GM12864 (cell line): ENCODE measurements around the gene ST8SIA6.

Experiments used
- DNase-seq: peaks from one replicate; pipeline ENCODE4 v3.0.0-alpha.2; 2011; ENCODE audit warnings: low read depth
- H3K4me3 ChIP-seq: 2 replicates; pipeline ENCODE4 v1.5.1; 2011; ENCODE audit warnings: mild to moderate bottlenecking, low read depth, low read length, control low read depth
- TF ChIP-seq, protein P1 (sequence below): IDR thresholded peaks from 2 replicates; pipeline ENCODE4 v1.5.1; 2011; ENCODE audit warnings: low read depth, mild to moderate bottlenecking, moderate library complexity, low read length, control low read depth, inconsistent platforms; ENCODE audit errors: missing control alignments

Gene ST8SIA6

DNA sequence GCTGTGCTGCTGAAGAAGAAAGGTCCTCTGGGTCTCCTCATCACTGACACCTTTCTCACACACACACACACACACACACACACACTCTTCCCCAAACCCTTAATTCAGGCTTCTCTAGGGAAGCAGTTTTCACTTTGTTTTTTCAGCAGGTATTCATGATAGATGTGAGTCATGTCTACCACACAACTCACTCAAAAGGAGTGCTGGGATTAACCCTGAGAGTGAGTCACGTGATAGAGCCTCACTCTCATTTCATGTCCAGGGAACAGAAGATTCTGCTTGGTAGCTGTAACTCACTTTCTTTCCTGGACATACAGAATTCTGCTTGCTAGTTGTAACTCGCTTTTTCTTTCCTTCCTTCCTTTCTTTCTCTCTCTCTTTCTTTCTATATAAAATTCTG is 181.0 kb downstream of the ST8SIA6 start:
- no peak for DNase-seq
- TF ChIP-seq, protein P1, sequence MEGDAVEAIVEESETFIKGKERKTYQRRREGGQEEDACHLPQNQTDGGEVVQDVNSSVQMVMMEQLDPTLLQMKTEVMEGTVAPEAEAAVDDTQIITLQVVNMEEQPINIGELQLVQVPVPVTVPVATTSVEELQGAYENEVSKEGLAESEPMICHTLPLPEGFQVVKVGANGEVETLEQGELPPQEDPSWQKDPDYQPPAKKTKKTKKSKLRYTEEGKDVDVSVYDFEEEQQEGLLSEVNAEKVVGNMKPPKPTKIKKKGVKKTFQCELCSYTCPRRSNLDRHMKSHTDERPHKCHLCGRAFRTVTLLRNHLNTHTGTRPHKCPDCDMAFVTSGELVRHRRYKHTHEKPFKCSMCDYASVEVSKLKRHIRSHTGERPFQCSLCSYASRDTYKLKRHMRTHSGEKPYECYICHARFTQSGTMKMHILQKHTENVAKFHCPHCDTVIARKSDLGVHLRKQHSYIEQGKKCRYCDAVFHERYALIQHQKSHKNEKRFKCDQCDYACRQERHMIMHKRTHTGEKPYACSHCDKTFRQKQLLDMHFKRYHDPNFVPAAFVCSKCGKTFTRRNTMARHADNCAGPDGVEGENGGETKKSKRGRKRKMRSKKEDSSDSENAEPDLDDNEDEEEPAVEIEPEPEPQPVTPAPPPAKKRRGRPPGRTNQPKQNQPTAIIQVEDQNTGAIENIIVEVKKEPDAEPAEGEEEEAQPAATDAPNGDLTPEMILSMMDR, result no peak

DNA sequence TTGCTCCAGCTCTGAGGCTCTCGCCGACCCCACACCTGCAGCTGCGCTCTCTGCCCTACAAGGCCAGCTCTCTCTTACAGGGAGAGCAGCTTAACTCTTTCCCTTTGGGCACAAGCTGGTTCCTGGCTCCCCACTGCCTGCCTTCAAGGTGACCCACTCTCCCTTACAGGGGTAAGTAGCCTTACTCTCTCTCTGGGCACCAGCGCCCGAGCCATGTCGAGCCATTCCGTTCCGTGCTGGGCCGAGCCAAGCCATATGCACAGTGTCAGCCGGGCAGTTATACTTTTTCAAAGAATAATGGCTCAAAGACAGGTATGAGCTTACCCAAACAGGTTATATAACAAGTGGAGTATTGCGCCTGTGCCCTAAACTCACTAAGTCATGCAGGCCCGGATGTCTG is 181.7 kb downstream of the ST8SIA6 start:
- TF ChIP-seq, protein P1, result no peak
- DNase-seq, result no peak
- H3K4me3 ChIP-seq, result no peak overlapping the region

More for the DNA sequence above, 181.0 kb downstream of the ST8SIA6 start:
- H3K4me3 ChIP-seq, result no peak overlapping the region
